Heart left ventricle (tissue), 13 donors: ENCODE data around the gene SMCO2.

Experiments used
- CTCF ChIP-seq, 12 donors: fragments of 200-600 bp; sonication (generic) in 4 of 12; IDR thresholded peaks; one replicate each; pipeline versions ENCODE4 v1.5.0 to v1.8.0; 2018 to 2022; ENCODE audit warnings: antibody characterized with exemption in 12 of 12, mild to moderate bottlenecking in 5 of 12
- POLR2A ChIP-seq, 2 donors: fragments of 450-650 bp; IDR thresholded peaks; one replicate each; pipeline ENCODE4 v1.6.1; 2017; ENCODE audit warnings: antibody characterized with exemption in 2 of 2, mild to moderate bottlenecking in 2 of 2, moderate library complexity in 2 of 2
- donor health status: ischemic (EF 13 %, LVEDD 7.1; RV severe dilation, severe dysfunction).
- donor health status: DM: no; HTN: yes; CAD: no.
- donor health status: DM: no; HTN: no; CAD: no.
- donor health status: ischemic (EF 25% LVEDD 6.9; RV normal size, moderate dysfunction).
- donor health status: ischemic (EF 25% LVEDD 5.7; RV mildly dilated, moderate dysfunction).
- donor health status: ischemic (EF 35%, LVEDD 5.7; RV mildly dilated, moderate dysfunction).
- donor health status: nonischemic (EF 11% LVEDD 7.7; RV severe dilation, severe dysfunction).
- donor health status: DM: yes; HTN: yes; CAD: no.
- donor health status: PGD.
- donor health status: ischemic (EF 29% LVEDD 5.4; RV normal size, mild dysfunction).
- donor health status: nonischemic (EF 23%, LVEDD 6.1; RV moderate dilation, normal function).

- no peak for TF ChIP-seq CTCF (IDR thresholded peaks at IDR 0.05)
- TF ChIP-seq POLR2A (IDR thresholded peaks at IDR 0.05) = no peak
These were observed 21.2 kb upstream of the SMCO2 start for GRCh38 chr12:27425306-27425705.
